Mammary epithelial cell (primary cell): ENCODE results near the gene CLDND1.

Experiments used
- CTCF ChIP-seq, 2 donors: IDR thresholded peaks in 1 of 2; conservative IDR thresholded peaks in 1 of 2; 2 replicates each; pipeline ENCODE4 v1.5.1; 2011 to 2012; ENCODE audit warnings: inconsistent platforms in 2 of 2, low read length in 2 of 2, mild to moderate bottlenecking in 2 of 2, control low read depth in 1 of 2, low read depth in 1 of 2; ENCODE audit not compliant: insufficient read depth in 1 of 2; ENCODE audit errors: extremely low read depth in 1 of 2
- EZH2 ChIP-seq: IDR thresholded peaks from 2 replicates; pipeline ENCODE4 v1.6.1; 2012; ENCODE audit warnings: low read length, inconsistent platforms, borderline replicate concordance

DNA sequence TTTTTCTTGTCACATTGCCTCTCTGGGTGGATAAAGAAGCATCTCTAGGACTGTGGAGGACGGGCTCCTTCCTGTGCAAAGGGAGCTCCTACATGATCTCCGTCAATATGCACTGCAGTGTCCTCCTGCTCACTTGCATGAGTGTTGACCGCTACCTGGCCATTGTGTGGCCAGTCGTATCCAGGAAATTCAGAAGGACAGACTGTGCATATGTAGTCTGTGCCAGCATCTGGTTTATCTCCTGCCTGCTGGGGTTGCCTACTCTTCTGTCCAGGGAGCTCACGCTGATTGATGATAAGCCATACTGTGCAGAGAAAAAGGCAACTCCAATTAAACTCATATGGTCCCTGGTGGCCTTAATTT, 9.6 kb upstream of the CLDND1 start:
- TF ChIP-seq CTCF (conservative IDR thresholded peaks at IDR 0.05 in 1 of 2, IDR thresholded peaks at IDR 0.05 in 1 of 2; ENCODE audit: extremely low read depth in 1 of 2, insufficient read depth in 1 of 2, low read depth in 1 of 2, low read length in 2 of 2) (no peak), EZH2 (no peak)
